UCSD-AML1 (cell line): Measurements from ENCODE around the gene STAG3.
"Not testable (repeated sequence)": the region's sequence is repeated elsewhere in the genome, so short reads cannot be mapped to it uniquely, and the experiment has no call there.

Experiments used
- DNase-seq: peaks from one replicate; lab custom pipeline; 2025; ENCODE audit not compliant: unreplicated experiment; lab: John Stamatoyannopoulos, UW

STAG3 gene

GRCh38 chr7:100171840-100172239 is 5.9 kb upstream of the STAG3 start:
- DNase-seq, result no peak

GRCh38 chr7:100173806-100174495 is 3.8 kb upstream of the STAG3 start:
- no peak for DNase-seq

DNA sequence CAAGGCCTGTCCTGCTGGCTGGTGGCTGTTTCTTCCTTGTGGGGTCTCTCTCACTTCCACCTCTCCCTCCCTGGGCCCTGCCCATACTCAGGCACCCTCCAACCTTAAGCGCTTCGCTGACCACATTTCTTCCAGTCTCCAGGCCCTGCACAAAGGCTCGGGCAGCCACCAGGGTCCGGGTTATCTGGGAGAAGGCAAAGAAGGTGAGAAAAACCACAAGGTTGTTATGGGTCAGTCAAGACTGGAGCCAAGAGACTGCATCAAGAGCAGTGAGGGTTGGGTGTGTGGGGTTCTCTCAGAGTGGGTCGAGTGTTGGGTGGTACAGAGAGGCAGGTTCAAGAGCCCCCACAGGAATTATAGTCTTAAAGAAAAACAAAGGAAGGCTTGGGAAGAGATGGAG is 3.1 kb upstream of the STAG3 start:
- DNase-seq, result no peak

- DNase-seq, result no peak
Measured at GRCh38 chr7:100175296-100175935, 2.3 kb upstream of the STAG3 start.

- DNase-seq, result no peak
Measured at GRCh38 chr7:100176096-100177044, 1.3 kb upstream of the STAG3 start.

GRCh38 chr7:100180084-100180483 is 2.4 kb downstream of the STAG3 start:
- not testable (repeated sequence) for DNase-seq

DNA sequence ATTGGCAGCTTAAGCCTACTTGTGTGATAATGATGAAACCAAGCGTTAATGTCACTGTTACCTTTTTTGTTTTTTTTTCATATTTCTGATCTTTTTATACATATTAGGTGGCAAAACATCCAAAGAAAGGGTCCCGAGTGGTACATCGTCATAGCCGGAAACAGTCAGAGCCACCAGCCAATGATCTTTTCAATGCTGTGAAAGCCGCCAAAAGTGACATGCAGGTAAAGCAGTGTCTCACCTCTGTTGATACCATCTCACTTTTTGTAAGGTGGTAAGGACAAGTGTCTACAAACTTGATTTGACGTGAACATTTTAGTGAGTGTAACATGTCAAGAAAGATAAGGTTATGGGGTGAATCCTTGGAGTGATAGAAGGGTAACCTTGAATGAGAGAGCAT is 4.9 kb downstream of the STAG3 start:
- DNase-seq, result not testable (repeated sequence)

GRCh38 chr7:100183090-100183489 is 5.4 kb downstream of the STAG3 start:
- DNase-seq, result not testable (repeated sequence)

- no peak for DNase-seq
Measured at GRCh38 chr7:100185726-100186125, 8.0 kb downstream of the STAG3 start.

GRCh38 chr7:100189061-100189460 is 11.3 kb downstream of the STAG3 start:
- DNase-seq, result no peak

DNA sequence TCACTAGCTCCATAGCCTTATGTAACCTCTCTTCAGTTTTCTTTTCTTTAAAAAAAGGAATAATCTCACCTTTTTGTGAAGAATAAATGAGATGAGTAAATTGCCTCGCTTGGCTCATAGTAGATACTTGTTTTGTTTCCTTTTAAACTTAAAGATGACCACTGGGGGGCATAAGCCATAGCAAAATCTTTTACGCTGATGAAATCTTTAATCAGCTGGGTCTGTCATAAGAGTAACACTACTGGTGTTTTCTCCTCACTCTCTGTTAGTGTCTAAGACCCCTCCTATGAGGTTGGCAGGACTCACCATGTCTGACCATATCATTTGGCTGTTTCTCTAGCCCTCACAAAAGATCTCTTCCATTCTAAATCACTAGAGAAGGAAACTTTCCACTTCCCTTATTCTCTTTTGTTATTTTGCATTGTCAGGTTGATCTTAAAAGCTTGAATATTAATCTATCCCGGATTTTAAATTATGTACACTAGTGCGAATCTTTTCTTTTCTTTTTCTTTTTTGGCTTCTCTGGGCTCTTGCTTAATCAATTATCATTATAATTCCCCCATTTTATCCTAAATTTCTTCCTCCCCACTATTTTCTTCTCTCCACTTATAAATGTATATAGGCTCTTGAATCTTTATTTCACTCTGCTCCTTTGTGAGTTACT is 12.5 kb downstream of the STAG3 start:
- DNase-seq, result no peak

DNA sequence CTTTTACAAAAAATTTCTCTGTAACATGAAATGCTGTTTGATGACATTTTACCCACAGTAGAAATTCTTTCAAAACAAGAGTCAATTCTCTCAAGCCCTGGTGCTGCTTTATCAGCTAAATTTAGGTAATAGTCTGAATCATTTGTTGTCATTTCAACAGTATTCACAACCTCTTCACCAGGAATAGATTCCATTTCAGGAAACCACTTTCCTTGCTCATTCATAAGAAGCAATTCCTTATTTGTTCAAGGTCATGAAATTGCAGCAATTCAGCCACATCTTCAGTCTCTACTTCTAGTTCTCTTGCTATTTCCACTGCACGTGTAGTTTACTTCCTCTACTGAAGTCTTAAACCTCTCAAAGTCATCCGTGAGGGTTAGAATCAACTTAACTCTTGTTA is 14.1 kb downstream of the STAG3 start:
- no peak for DNase-seq

DNA sequence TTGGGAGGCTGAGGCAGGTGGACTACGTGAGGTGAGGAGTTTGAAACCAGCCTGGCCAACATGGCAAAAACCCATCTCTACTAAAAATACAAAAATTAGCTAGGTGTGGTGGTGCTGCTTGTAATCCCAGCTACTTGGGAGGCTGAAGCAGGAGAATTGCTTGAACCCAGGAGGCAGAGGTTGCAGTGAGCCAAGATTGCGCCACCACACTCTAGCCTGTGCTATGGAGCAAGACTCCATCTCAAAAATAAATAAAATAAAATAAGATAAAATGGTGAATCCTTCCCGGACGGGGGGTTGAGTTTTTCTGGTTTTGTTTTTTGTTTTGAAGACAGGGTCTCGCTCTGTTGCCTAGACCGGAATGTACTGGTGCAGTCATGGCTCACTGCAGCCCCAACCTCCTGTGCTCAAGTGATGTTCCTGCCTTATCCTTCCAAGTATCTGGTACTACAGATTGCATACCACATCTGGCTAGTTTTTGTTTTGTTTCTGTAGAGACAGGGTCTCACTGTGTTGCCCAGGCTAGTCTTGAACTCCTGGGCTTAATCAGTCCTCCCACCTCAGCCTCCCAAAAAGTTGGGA is 14.7 kb downstream of the STAG3 start:
- not testable (repeated sequence) for DNase-seq

DNA sequence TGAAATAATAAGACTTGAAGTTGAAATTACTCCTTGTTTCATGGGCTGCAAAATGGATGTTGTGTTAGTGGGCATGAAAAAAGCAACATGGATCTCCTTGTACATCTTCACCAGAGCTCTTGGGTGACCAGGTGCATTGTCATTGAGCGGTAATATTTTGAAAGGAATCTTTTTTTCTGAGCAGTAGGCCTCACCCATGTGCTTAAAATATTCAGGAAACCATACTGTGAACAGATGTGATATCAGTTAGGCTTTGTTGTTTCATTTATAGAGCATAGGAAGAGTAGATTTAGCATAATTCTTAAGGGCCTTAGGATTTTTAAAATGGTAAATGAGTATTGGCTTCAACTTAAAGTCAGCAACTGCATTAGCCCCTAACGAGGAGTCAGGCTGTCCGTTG is 15.3 kb downstream of the STAG3 start:
- no peak for DNase-seq

DNA sequence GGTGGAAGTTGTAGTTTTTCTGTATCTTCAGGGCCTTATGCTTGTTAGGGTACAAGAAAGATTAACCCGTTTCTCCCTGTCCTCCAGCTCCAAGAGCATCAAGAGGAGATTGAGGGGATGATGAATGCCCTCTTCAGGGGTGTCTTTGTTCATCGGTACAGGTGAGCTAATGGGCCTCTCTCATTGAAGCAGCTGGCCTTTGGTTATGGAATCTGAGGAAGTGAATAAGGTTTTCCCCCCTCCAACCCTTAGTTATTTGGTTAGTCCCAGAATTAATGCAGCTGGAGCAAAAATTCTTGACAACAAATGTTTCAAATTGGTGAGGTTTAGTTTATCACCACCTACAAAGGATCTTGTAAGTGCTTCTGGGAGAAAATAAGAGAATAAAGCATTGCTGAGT is 17.5 kb downstream of the STAG3 start:
- no peak for DNase-seq

- not testable (repeated sequence) for DNase-seq
Measured at GRCh38 chr7:100195901-100196322, 18.2 kb downstream of the STAG3 start.

GRCh38 chr7:100198266-100198665 is 20.5 kb downstream of the STAG3 start:
- no peak for DNase-seq

DNA sequence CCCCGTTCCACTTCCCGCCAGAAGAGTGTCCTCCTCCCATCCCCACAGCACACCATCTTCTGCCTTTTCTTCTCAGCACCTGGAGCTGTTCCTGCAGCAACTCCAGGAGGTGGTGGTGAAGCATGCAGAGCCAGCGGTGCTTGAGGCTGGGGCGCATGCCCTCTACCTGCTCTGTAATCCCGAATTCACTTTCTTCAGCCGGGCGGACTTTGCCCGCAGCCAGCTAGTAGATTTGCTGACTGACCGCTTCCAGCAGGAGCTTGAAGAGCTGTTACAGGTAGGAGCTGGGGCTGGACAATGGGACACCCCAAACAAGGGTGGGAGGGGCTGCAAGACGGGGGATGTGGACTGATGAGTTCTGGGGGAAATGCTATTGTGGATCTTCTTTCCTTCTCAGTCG is 23.0 kb downstream of the STAG3 start:
- no peak for DNase-seq

- DNase-seq, result no peak
Measured at GRCh38 chr7:100204454-100204853, 26.7 kb downstream of the STAG3 start.

GRCh38 chr7:100208911-100209408 is 31.2 kb downstream of the STAG3 start:
- DNase-seq, result no peak

DNA sequence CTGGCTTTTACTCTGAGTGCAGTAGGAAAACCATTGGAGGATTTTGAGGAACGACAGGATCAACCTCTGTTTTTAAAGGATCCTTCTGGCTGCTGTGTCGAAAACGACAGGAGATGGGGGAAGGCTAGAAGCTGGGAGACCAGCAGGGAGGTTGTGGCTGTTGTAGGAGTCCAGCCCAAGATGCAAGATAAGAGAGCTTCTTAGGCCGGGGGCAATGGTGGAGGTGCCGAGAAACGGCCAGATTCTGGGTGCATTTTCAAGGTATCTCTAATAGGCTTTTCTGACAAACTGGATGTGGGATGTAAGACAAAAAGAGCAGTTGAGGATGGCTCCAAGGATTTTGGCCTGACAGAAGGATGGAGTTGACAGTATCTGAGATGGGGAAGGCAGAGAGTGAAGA is 31.8 kb downstream of the STAG3 start:
- DNase-seq, result no peak
